ENCODE results near the gene WDR82.

GRCh38 chr3:52293491-52294319 is 15.3 kb upstream of the WDR82 start:
- TF ChIP-seq, protein P1, sequence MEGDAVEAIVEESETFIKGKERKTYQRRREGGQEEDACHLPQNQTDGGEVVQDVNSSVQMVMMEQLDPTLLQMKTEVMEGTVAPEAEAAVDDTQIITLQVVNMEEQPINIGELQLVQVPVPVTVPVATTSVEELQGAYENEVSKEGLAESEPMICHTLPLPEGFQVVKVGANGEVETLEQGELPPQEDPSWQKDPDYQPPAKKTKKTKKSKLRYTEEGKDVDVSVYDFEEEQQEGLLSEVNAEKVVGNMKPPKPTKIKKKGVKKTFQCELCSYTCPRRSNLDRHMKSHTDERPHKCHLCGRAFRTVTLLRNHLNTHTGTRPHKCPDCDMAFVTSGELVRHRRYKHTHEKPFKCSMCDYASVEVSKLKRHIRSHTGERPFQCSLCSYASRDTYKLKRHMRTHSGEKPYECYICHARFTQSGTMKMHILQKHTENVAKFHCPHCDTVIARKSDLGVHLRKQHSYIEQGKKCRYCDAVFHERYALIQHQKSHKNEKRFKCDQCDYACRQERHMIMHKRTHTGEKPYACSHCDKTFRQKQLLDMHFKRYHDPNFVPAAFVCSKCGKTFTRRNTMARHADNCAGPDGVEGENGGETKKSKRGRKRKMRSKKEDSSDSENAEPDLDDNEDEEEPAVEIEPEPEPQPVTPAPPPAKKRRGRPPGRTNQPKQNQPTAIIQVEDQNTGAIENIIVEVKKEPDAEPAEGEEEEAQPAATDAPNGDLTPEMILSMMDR (IDR thresholded peaks at IDR 0.05): no peak
- no peak for TF ChIP-seq POLR2A (IDR thresholded peaks at IDR 0.05)
- no peak for TF ChIP-seq POLR2AphosphoS5 (IDR thresholded peaks at IDR 0.05)
- no peak for TF ChIP-seq EP300 (IDR thresholded peaks at IDR 0.05)
